Islet precursor cell (in vitro differentiated cells): ENCODE data around the gene CXCR6.
A peak's percentile ranks its signal among the peaks of the same experiment; 100 is the strongest.

Experiments
- DNase-seq: peaks from one replicate; pipeline ENCODE4 v3.0.0-alpha.2; 2018

Gene CXCR6

DNA sequence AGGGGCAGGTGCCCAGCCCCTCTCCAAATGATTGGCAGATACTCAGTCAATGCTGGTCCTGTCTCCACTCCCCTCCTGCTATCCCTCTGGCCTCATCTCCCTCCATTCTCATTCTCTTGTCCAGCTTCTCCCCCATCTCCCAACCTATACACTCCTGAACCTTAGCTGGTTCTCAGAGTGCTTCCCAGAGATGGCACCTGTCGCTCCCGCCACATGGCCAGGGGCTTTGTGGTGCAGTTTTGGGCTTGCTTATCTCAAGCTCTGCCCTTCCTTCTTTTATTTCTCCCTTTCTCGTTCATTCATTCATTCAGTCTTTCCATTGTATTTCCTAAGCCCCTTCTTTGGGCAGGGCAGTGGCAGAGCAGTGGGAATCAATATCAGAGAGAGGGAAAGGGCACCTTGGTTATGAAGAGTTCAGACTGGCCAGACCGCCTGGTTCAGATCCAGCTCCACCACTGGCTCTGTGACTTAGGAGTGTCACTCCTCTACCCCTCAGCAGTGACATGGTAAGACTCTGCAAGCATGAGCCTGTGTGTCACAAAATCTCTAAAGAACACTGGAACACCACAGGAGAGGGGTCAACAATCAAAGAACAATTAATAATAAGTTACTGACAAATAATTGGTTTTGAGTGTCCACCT is 20.2 kb upstream of the CXCR6 start:
- no peak for DNase-seq

DNA sequence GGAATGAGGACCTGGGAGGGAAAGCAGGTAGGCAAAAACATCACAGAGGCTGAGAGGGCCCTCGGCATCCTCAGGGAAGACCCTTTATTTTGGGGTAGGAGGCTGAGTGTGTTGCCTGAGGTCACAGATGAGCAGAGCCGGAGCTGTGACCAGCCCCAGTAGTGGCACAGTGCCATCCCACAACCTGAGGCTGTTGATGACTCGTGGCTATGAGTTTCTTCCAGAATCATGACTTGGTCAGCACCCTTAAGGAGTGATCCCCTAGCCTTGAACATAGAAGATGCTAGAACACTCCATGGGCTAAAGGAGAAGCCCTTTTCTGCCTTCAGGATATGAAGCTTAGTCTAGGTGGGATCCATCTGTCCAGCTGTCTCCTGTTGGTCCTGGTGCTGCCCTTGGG is 19.5 kb upstream of the CXCR6 start:
- DNase-seq = no peak

GRCh38 chr3:45927881-45928280 is 15.4 kb upstream of the CXCR6 start:
- no peak for DNase-seq

DNA sequence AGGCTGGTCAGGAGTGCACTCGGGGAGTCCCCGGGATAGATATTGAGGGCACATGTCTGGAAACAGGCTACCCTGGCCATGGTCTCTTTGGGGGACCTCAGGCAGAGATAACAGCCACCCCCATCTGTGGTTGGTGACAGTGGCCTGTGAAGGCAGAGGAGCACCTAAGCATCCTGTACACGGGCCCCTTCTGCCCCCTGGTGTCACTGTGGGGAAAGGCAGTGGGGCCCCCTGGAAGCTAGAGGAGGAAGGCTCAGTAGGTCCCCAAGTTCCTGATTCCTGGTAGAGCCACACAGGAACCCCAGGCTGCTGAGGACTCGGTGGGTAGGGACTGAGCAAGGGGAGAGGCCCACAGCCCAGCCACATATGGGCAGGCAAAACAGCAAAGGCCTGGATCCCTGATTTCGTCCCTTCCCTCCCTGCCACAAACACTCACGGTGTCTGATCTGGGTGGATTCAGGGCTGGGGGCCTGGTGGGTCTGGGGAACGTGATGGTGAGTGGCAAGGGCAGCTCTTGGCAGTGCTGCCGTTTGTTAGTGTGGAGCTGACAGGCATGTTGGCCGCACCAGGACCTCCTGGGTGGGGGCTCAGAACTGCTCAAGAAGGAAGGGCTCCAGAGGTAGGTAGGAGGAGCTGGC is 14.1 kb upstream of the CXCR6 start:
- no peak for DNase-seq

- no peak for DNase-seq
Observed at GRCh38 chr3:45931496-45931895, 11.8 kb upstream of the CXCR6 start.

DNA sequence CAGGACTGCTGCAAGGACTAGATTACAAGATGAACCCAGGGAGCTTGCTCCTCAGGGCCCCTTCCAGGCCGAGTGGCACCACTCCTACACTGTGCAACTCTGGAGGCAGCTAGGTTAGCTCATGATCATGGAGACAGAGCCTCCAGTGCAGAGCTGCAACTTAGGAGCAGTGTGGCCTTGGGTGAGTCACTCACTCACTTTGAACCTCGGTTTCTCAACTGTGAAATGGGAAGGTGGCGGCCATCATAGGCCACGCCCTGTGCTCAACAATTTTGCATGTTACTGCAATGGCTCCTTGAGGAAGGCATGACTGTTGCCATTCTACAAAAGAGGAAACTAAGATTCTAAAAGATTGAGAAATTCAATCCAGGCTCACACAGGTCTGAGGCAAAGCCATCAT is 11.2 kb upstream of the CXCR6 start:
- DNase-seq = no peak

- no peak for DNase-seq
Observed at GRCh38 chr3:45933591-45933990, 9.7 kb upstream of the CXCR6 start.

DNA sequence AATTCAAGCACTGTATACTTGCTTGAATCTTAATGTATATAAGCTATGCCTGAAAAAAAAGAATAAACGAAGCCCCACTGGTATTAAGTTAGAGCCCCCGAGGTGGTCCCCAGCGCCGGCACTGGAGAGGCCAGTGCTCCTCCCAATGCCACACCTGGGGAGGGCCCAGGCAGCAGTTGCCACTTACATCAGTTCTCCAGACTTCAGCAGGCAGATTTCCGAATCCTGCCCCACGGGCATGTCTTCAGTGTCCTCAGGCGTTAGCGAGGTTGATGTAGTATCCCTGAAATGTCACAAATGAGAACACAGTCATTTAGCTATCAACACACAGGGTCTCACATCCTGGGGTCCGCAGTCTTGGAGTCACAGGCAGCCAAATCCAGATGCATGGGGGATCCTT is 7.0 kb upstream of the CXCR6 start:
- DNase-seq = no peak

GRCh38 chr3:45937206-45938042 is 5.8 kb upstream of the CXCR6 start:
- DNase-seq = no peak

DNA sequence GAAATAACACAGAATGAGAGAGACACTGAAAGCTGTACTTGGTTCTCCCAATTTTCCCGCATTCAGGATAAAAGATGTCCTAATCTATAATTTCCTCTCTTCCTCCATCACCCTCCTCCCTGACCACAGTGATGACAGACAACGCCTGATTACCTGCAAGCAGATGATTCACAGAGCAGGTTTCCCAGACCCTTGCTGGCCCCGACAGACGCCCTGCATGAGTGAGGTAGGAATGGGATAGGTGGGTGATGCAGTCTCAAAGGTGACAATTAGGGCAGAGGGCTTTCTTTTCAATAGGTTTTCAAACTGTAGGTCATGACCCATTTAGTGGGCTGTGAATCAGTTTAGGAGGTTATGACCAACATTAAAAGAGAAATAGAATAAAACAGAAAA is 5.2 kb upstream of the CXCR6 start:
- no peak for DNase-seq

- DNase-seq = peak; percentile 92
Observed at GRCh38 chr3:45938864-45939263, 4.4 kb upstream of the CXCR6 start.

GRCh38 chr3:45939341-45939771 is 3.9 kb upstream of the CXCR6 start:
- no peak for DNase-seq

DNA sequence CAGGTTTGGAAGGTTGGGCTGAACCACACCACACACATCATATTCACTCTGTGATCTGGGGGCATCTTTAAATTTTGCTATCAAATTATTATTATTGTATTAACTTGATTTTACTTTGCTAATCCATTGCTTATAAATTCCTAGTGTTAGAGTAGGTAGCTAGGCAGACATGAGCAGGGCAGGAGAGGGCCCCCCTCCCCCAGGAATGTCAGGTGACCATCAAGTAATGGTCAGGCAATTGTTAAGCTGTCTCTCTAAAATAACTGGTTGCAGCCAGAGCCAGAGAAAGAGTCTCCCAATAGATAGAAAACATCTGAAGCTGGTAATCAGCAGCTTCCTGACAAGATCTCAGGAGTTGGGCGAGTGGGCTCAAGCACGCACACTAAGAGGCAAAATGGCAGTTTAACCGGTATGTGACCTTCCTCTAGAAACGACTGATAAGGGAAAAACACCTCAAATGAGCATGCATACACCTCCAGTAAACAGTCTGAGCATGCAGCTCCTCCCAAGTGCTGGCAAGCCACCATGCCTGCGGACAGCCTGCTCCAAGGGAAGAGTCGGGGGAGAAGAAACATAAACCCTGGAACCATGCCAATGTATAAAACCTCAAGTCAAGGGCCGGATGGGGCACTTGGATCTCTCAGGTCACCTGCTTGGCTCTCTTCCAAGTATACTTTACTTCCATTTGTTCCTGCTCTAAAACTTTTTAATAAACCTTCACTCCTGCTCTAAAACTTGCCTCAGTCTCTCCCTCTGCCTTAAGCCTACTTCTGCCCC is 3.1 kb upstream of the CXCR6 start:
- peak; percentile 78 for DNase-seq

- no peak for DNase-seq
Observed at GRCh38 chr3:45940781-45941365, 2.4 kb upstream of the CXCR6 start.

DNA sequence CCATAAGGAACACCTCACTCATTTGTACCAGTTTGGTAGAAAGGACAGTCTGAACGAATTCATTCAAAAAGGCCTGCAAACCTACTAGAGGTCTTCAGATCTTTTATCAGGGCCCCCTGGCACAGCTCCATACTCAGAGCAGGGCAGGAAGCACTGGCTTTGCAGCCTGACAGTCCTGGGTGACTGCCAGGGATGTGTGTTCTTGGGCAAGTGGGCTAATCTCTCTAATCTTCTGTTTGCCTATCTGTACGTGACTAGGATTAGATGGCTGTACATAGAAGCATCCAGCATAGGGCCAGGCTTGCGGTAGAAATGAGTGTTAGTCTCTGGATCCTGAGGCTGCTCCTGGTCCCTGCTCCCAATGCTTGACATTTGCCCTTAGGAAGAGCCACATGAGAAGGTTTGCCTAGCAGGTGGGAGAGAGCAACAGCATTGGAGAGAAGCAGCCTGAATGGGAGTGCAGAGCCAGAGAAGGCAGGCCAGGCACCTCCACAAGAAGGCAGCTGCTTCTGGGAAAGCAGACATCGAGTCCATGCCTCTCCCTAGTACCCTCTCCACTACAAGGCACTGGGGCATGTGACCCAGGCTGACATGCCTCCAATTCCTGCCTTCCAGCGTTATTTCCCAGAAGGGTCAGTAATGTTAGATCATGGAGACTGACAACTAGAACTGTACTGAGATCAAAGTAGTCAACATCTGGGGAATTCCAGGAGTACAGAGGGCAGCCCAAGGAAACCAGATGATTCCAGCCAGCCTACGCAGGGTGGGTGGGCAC is 1.0 kb upstream of the CXCR6 start:
- DNase-seq = no peak

GRCh38 chr3:45944830-45945620 is 1.8 kb downstream of the CXCR6 start:
- DNase-seq = no peak

DNA sequence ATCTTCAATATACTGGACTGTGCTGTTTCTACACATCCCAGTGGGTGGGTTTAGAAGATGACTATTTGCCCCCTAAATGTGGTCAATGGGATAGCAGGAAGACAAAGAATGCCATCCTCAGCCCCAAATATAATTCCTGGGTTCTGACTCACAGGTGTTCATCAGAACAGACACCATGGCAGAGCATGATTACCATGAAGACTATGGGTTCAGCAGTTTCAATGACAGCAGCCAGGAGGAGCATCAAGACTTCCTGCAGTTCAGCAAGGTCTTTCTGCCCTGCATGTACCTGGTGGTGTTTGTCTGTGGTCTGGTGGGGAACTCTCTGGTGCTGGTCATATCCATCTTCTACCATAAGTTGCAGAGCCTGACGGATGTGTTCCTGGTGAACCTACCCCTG is 3.0 kb downstream of the CXCR6 start:
- DNase-seq = no peak

GRCh38 chr3:45946875-45947274 is 3.6 kb downstream of the CXCR6 start:
- no peak for DNase-seq

- DNase-seq = no peak
Observed at GRCh38 chr3:45947361-45947760, 4.1 kb downstream of the CXCR6 start.

DNA sequence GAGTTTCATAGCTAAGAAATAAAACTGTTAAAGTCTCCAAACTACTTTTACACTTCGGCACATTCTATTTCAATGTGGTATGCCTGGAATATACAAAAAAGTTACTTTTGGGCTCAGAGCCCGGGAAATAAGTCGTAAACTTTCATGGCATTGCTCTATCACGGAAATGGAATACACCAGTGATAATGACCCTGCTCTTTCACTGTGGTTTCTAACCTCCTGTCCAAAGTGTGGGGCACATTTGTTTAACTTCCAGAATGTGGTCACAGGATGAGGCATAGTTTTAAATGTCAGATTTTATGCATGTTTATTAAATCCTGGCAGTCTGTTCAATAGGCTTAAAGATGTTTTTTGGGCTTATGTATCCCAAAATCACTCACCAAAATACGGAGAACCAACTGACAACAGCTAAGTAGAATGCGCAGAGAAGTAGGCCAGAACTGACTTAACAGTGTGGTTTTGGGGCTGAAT is 5.1 kb downstream of the CXCR6 start:
- no peak for DNase-seq

- DNase-seq = no peak
Observed at GRCh38 chr3:45948881-45949280, 5.6 kb downstream of the CXCR6 start.
